Measurements from ENCODE around the gene TPO.
"Not testable (repeated sequence)": the region's sequence is repeated elsewhere in the genome, so short reads cannot be mapped to it uniquely, and the experiment has no call there.

Gene TPO

GRCh38 chr2:1561259-1561658 lies 148.0 kb downstream of the TPO start:
- no peak for DNase-seq

GRCh38 chr2:1561811-1562421 lies 148.7 kb downstream of the TPO start:
- no peak for DNase-seq

- DNase-seq, result no peak
These were observed 150.0 kb downstream of the TPO start for GRCh38 chr2:1563084-1563857.

- peak in 2 of 6 experiments; percentile 30 to 42 for DNase-seq
These were observed 151.0 kb downstream of the TPO start for GRCh38 chr2:1563943-1564891.

GRCh38 chr2:1567556-1568344 lies 154.5 kb downstream of the TPO start:
- peak in 1 of 6 experiments; percentile 9 for DNase-seq

- not testable (repeated sequence) for DNase-seq
These were observed 155.0 kb downstream of the TPO start for GRCh38 chr2:1568345-1568668.

- no peak for DNase-seq
These were observed 156.7 kb downstream of the TPO start for GRCh38 chr2:1569879-1570450.

GRCh38 chr2:1571477-1572417 lies 158.5 kb downstream of the TPO start:
- DNase-seq, result no peak

GRCh38 chr2:1572638-1573037 lies 159.4 kb downstream of the TPO start:
- no peak for DNase-seq

- DNase-seq, result no peak
These were observed 164.6 kb downstream of the TPO start for GRCh38 chr2:1577846-1578245.

GRCh38 chr2:1581257-1581964 lies 168.1 kb downstream of the TPO start:
- DNase-seq, result not testable (repeated sequence)

- no peak for DNase-seq
These were observed 168.8 kb downstream of the TPO start for GRCh38 chr2:1581965-1582625.

- DNase-seq, result no peak
These were observed 169.7 kb downstream of the TPO start for GRCh38 chr2:1582891-1583341.

- DNase-seq, result no peak
These were observed 170.8 kb downstream of the TPO start for GRCh38 chr2:1584051-1584531.

GRCh38 chr2:1584691-1585485 lies 171.6 kb downstream of the TPO start:
- no peak for DNase-seq

GRCh38 chr2:1585635-1586034 lies 172.4 kb downstream of the TPO start:
- DNase-seq, result no peak

- DNase-seq, result no peak
These were observed 173.1 kb downstream of the TPO start for GRCh38 chr2:1586251-1586922.
